Amniotic stem cell (primary cell): ENCODE measurements around the gene POLD1.
"Not testable (repeated sequence)": the region's sequence is repeated elsewhere in the genome, so short reads cannot be mapped to it uniquely, and the experiment has no call there.

Source experiments
- DNase-seq: peaks from one replicate; lab custom pipeline; 2025; lab: John Stamatoyannopoulos, UW

POLD1 gene

DNA sequence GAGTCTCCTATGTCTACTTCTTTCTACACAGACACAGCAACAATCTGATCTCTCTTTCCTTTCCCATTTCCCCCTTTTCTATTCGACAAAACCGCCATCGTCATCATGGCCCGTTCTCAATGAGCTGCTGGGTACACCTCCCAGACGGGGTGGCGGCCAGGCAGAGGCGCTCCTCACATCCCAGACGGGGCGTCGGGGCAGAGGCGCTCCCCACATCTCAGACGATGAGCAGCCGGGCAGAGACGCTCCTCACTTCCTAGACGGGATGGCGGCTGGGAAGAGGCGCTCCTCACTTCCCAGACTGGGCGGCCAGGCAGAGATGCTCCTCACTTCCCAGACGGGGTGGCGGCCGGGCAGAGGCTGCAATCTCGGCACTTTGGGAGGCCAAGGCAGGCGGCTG lies 6.8 kb downstream of the POLD1 start:
- DNase-seq: not testable (repeated sequence)

DNA sequence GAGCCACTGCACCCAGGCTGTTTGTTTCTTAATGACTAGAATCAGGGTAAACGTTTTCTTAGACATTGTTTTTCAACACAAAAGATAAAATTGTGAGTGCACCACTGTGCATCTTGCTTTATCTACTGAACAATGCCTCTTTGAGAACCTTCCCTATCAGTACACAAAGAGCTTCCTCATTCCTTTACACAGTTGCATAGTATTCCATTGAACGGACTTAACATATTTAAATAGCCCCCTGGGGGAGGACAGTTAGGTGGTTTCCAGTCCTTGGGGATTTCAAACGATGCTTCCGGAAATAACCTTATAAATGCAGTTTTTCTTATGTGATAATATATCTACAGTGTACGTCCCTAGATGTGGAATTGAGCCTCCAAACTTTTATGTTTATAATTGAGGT lies 8.6 kb downstream of the POLD1 start:
- DNase-seq: no peak

DNA sequence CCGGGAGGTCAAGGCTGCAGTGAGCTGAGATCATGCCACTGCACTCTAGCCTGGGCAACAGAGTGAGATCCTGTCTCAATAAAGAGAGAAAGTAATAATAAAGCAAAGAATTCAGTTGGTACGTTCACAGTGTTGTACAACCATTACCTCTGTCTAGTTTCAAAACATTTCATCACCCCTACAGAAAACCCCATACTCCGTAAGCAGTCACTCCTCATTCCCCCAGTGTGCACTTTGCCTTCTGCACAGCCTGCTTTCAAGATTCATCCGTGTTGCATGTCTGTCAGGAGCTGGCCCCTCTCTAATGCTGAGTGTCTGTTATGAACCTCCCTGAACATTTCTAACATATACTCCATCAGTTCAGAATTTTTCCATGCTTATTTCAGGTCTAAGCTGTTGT lies 9.4 kb downstream of the POLD1 start:
- DNase-seq: no peak

DNA sequence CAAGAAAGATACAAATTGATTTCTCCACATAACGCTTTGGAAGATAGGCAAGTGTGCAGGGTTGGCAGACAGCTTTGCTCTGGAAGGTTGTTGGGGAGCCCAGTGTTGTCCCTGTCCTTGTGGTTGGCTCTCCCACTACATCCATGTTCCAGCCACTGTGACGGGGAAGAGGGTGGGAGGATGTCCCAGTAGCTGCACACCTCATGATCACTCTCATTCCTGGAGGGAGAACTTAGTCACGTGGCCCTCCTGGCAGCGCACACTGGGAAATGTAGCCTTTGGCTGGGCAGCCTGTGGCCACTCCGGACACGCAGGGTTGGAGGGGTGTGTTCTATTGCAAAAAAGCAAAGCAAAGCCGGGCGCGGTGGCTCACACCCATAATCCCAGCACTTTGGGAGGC lies 9.9 kb downstream of the POLD1 start:
- DNase-seq: no peak

DNA sequence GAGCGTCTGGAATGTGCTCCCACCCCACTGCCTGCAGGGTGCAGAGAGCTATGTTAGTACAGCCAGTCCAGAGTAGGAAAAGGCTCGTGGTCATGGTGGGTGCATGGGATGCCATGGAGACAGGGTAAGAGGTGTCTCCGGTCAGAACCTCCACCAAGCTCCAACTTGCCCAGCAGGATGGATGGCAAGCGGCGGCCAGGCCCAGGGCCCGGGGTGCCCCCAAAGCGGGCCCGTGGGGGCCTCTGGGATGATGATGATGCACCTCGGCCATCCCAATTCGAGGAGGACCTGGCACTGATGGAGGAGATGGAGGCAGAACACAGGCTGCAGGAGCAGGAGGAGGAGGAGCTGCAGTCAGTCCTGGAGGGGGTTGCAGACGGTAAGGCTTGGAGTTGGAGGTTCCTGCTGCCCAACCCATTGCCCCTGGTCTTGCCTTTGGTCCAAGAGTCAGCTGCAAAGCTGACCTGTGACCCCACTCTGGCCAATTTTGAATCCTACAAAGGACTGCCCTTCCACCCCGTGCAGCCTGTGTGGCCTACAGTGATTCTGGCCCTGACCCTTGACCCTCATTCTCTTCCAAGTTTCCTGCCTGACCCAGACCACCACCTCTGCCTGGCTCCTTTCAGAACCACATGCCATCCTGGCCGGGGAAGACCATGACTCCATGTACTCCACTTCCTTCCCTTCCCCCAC lies 14.7 kb downstream of the POLD1 start:
- DNase-seq: no peak

DNA sequence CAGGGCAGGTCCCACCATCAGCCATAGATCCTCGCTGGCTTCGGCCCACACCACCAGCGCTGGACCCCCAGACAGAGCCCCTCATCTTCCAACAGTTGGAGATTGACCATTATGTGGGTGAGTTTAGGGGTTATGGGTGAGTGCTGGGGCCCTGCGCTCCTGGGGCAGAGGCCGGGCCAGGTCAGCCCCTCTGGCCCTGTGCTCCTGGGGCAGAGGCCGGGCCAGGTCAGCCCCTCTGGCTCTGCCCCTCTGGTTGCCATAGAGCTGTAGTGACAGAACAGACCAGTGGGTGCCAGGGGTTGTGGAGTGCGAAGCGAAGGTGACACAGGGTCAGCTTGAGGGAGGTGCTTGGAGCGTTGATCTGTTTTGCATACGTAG lies 15.2 kb downstream of the POLD1 start:
- no peak for DNase-seq

DNA sequence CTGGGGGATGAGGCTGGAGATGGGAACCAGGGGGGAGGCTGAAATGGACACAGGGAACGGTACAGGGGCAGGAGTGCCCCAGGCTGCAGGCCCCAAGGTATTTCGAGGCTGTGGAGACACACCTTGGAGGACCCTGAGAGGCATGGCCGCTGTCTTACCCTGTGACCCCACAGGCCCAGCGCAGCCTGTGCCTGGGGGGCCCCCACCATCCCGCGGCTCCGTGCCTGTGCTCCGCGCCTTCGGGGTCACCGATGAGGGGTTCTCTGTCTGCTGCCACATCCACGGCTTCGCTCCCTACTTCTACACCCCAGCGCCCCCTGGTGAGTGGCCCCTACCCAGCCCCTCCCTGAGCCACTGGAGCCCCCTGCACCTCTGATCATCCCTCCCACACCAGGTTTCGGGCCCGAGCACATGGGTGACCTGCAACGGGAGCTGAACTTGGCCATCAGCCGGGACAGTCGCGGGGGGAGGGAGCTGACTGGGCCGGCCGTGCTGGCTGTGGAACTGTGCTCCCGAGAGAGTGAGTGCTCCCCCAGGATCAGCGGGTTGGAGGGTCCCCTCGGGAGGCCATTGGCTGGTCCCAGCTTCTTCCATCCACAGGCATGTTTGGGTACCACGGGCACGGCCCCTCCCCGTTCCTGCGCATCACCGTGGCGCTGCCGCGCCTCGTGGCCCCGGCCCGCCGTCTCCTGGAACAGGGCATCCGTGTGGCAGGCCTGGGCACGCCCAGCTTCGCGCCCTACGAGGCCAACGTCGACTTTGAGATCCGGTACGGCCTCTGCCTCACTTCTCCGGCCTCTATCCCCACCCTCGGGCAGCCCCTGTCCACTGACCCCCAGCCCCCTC lies 17.7 kb downstream of the POLD1 start:
- DNase-seq: no peak

DNA sequence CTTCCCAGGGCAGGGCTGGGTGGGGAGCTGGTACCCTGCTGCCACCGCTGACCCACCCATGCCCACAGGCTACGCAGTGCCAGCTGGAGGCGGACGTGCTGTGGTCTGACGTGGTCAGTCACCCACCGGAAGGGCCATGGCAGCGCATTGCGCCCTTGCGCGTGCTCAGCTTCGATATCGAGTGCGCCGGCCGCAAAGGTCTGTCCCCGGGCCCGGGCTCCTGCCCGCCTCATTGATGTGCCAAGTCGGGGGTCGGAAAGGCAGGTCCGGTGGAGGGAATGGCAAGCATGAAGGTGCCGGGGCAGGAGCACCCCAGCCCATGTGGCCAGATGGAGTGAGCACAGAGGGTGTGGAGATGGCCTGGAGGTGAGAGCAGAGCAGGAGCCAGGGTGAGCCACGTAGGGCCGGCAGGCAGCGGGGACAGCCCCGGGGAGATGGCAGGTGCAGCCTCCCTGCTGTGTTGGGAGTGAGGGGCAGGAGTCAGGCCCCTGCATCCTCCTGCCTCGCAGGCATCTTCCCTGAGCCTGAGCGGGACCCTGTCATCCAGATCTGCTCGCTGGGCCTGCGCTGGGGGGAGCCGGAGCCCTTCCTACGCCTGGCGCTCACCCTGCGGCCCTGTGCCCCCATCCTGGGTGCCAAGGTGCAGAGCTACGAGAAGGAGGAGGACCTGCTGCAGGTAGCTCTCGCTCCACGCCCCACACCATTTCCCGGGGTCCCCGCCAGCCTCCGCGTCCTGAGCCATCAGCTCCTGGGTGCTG lies 18.6 kb downstream of the POLD1 start:
- DNase-seq: no peak

DNA sequence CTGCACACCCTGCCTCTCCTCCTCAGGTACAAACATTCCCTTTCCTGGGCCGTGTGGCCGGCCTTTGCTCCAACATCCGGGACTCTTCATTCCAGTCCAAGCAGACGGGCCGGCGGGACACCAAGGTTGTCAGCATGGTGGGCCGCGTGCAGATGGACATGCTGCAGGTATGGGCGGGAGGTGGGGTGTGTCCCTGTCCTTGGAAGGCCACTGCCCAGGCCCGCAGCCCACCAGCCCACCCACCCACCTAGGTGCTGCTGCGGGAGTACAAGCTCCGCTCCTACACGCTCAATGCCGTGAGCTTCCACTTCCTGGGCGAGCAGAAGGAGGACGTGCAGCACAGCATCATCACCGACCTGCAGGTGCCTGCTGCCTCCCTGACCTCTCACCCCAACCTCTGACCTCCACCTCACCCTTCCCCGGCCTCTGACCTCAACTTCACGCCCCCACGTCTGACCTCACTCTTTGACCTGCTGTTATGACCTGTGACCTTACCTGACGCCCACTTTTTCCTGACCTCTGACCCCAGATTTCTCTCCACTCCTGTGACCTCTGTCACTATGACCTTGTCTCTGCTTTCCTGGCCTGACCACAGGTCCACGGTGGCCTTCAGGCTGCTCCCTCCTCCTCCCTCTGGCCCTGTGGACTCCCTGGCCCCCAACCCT lies 22.1 kb downstream of the POLD1 start:
- DNase-seq: no peak

DNA sequence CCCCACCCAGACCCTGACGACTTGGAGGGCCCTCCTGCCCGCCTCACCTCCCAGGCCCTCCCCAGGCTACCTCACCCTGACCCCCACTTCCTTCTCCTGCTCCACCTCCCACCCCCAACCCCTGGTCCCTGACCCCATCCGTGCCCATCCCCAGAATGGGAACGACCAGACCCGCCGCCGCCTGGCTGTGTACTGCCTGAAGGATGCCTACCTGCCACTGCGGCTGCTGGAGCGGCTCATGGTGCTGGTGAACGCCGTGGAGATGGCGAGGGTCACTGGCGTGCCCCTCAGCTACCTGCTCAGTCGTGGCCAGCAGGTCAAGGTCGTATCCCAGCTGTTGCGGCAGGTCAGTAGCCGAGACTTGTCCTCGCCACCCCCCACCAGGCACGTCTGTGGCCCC lies 22.7 kb downstream of the POLD1 start:
- DNase-seq: no peak

DNA sequence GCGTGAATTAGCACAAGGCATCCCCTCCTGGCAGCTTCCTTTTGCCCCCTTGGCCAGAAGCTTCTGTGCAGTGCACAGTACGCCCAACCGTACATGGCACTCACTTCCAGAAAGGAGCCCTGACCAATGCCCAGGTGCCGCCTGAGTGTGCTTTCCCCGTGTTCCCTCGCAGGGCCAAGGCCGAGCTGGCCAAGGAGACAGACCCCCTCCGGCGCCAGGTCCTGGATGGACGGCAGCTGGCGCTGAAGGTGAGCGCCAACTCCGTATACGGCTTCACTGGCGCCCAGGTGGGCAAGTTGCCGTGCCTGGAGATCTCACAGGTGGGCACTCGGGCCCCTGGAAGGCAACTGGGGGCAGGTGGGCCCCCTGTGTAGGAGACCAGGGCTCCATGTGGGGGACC lies 25.2 kb downstream of the POLD1 start:
- DNase-seq: no peak

DNA sequence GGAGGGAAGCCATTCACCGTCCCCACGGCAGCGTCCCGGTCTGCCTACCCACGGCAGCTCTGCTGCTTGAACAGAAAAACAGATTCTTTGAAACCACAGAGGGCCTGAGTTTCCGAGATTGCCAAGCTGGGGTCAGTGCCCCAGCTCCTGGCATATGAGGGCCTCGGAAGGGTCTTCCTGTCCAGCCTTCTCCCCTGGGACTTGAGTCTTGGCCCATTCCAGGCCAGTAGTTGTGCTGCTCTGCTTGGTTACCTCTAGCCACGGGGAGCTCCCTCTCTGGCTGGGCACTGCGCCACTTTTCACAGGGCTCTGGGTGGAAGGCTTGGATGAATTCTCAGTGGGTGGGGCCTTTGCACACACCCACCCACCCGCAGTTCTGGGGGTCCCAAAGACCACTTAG lies 26.0 kb downstream of the POLD1 start:
- DNase-seq: no peak

DNA sequence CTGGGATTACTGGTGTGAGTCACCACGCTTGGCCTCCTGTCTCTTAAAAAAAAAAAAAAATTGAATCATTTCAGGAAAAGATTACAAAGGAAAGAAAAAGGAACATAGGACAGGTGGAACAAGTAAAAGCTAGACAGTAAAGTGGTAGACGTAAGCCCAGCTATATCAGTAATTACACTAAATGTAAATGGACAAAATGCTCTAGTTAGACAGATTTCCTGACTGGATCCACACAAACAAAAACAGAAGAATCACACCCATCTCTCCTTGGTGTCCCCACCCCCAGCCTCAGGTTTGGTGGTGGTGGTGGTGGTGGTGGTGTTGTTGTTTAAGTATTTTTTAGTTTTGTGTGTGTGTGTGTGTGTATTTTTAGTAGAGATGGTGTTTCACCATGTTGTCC lies 28.3 kb downstream of the POLD1 start:
- DNase-seq: no peak

DNA sequence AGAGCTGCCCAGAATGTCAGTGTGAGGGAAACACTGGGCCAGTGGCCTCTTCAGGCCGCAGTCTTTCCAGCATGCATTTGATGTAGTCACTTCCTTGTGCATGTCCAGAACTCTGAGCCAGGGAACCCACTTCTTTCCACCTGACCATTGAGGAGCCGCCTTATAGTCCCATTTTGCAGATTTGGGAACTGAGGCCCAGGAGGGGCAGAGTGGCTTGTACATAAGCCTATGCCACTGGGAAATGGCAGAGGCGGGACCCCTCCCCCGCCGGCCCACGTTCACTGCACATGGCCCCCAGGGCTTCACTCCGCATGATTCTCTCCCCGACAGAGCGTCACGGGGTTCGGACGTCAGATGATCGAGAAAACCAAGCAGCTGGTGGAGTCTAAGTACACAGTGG lies 28.9 kb downstream of the POLD1 start:
- DNase-seq: no peak

DNA sequence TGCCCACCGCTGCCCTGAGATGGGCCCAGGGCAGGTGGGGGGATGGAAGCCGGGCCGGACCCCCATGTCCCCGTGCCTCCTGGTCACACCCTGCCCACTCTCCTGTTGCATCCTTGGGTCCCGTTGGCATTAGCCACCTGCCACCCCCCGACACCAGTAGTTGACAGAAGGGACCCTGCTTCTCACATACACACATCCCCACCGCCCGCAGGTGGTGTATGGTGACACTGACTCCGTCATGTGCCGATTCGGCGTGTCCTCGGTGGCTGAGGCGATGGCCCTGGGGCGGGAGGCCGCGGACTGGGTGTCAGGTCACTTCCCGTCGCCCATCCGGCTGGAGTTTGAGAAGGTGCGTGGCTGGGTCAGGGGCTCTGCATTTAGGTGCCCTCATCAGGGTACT lies 29.4 kb downstream of the POLD1 start:
- DNase-seq: no peak

DNA sequence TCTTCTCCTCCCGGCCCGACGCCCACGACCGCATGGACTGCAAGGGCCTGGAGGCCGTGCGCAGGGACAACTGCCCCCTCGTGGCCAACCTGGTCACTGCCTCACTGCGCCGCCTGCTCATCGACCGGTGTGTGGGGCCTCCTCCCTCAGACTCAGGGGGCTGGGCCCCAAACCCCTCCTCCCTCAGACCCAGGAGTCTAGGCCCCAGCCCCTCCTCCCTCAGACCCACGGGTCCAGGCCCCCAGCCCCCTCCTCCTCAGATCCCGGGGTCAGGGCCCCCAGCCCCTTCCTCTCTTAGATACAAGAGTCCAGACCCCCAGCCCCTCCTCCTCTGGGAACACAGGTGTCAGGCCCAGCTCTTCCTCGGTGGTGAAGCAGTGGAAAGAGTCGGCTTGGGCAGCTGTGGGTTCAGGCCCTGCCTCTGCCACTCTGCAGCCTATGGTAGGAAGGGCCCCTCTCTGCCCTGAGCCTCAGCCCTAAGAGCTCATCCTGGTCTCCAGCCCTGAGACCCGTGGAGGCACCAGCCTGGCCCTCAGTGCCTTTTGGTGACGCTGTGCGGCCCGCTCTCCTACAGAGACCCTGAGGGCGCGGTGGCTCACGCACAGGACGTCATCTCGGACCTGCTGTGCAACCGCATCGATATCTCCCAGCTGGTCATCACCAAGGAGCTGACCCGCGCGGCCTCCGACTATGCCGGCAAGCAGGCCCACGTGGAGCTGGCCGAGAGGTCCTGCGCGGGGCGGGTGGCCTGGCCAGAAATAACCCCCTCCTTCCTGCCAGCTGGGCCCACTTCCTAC lies 30.9 kb downstream of the POLD1 start:
- DNase-seq: peak; percentile 6

DNA sequence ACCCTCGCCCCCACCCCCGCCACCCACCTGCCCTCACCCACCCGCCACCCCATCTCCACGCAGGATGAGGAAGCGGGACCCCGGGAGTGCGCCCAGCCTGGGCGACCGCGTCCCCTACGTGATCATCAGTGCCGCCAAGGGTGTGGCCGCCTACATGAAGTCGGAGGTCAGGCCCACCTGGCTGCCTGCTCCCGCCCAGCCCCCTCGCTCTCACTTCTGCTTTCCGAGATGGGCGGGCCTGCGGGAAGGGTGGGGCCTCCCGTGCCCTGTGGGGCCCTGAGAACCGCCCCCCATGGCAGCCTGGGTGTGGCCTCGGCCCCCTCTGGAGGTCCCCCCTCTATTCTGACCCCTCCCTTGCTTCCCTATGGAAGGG lies 31.5 kb downstream of the POLD1 start:
- DNase-seq: no peak

DNA sequence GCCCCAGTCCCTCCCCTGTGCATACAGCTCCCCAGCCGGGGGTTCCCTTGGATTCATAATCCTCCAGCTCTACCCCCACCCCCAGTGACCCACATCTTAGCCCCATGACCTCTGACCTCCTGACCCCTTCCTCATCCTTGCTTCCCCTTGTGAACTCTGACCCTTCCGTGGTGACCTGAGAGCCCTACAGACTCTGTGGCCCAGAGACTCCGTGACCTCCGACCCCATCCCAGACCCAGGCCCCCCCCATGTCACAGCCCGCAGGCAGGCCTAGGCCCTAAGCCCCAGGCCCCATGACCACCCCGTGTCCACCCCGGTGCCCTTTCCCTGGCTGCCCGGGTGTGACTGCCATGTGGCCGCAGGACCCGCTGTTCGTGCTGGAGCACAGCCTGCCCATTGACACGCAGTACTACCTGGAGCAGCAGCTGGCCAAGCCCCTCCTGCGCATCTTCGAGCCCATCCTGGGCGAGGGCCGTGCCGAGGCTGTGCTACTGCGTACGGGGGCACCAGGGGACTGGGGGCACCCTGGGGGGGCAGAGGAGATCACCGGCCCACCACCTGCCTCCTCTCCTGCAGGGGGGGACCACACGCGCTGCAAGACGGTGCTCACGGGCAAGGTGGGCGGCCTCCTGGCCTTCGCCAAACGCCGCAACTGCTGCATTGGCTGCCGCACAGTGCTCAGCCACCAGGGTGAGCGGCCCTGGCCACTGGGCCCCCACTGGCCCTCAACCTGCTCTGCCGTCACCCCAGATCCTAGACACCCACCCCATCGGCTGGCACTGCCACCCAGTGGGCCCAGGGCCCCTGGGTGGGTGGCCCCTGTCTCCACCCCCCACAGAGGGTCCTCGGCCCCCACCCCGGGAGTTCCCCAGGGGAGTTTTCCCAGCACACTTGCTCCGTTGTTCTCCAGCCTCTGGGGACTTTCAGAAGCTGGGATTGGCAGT lies 32.2 kb downstream of the POLD1 start:
- no peak for DNase-seq

DNA sequence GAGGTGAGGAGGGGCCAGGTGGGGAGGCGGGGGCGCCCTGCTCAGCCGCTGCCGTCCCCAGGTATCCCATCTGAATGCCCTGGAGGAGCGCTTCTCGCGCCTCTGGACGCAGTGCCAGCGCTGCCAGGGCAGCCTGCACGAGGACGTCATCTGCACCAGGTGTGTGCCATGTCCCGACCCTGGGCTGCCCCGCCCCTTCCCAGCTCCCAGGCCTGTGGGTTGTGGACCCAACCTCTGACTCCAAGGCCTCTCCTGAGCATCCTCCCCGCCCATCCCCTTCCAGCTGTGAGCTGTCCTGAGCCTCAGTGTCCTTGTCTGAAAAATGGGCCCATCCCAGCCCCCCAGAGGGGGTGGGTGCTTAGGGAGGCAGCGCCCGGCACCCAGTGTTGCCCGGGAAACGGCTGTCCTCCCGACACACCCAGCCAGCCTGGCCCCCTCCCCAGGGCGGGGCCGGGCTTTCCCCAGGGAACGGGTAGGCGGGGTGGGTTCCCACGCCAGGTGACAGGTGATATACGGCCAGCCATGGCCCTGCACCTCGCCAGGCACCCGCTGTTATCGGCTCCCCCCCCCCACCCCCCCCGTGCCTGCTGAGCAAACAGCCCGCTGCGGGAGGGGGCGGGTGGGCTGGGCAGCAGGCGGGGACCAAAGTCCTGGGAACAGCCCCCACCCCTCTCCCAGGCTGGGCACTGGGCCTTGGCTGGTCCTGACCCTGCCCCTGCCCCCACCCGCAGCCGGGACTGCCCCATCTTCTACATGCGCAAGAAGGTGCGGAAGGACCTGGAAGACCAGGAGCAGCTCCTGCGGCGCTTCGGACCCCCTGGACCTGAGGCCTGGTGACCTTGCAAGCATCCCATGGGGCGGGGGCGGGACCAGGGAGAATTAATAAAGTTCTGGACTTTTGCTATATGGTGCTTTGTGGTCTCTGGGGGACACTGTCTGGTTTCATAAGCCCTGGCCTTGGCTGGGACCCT lies 33.2 kb downstream of the POLD1 start:
- DNase-seq: no peak
